ENCODE results near the gene PTPRN.

PTPRN gene

DNA sequence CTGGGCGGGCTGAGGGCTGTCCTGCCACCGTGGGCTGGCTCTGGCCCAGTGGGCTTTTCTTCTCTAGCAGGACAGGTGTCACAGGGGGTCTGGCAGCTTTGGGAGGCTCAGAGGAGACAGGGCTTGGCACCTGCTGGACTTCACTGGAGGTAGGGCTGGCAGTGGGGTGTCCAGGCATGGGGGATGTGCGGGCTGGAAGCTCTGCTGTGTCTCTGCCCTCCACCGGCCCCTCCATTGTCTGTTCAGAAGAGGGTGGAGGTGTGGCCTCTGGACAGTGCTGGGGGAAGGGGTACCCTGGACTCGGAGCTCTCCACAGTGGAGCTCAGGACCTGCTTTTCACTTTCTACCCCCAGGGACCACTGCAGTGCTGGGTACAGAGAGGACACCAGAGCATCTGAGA is 9.2 kb downstream of the PTPRN start:
- Histone ChIP-seq H3K27me3 (ENCODE audit: control insufficient read depth, insufficient read depth, low read length) (peaks cover 35% of the 10 kb centered on the region), H3K36me3 (ENCODE audit: control insufficient read depth, insufficient read depth, low read length) (no peaks in the 10 kb centered on the region), H3K4me3 (ENCODE audit: low read length) (no peak overlapping the region), H3K9me3 (ENCODE audit: control insufficient read depth, low read length) (no peaks in the 10 kb centered on the region), H3K4me1 (ENCODE audit: control insufficient read depth, insufficient read depth, low read length) (peaks cover 9% of the 10 kb centered on the region), H3K9ac (ENCODE audit: low read length) (no peak overlapping the region)

DNA sequence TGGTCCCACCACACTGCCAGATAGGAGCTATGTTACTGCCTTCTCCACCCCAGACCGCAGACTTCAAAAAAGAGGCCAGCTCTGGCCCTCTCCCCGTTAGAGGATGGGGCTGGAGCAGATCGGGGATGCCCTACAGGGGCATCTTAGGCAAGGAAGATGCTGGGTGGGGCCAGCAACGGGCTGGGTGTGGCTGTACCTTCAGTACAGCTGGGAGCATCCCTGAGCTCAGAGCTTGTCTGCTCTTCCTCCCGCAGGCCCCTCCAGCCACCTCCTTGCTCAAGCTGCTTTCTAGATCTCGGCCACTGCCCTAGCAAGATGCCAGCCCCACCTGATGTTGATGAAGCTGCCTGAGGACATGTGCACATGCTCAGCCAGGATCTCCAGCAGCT is 9.8 kb downstream of the PTPRN start:
- H3K36me3 ChIP-seq (ENCODE audit: control insufficient read depth, insufficient read depth, low read length) = no peaks in the 10 kb centered on the region
- peaks cover 37% of the 10 kb centered on the region for H3K27me3 ChIP-seq (ENCODE audit: control insufficient read depth, insufficient read depth, low read length)
- peaks cover 15% of the 10 kb centered on the region for H3K4me1 ChIP-seq (ENCODE audit: control insufficient read depth, insufficient read depth, low read length)
- no peaks in the 10 kb centered on the region for H3K9me3 ChIP-seq (ENCODE audit: control insufficient read depth, low read length)
- H3K4me3 ChIP-seq (ENCODE audit: low read length) = no peak overlapping the region
- no peak overlapping the region for H3K9ac ChIP-seq (ENCODE audit: low read length)

DNA sequence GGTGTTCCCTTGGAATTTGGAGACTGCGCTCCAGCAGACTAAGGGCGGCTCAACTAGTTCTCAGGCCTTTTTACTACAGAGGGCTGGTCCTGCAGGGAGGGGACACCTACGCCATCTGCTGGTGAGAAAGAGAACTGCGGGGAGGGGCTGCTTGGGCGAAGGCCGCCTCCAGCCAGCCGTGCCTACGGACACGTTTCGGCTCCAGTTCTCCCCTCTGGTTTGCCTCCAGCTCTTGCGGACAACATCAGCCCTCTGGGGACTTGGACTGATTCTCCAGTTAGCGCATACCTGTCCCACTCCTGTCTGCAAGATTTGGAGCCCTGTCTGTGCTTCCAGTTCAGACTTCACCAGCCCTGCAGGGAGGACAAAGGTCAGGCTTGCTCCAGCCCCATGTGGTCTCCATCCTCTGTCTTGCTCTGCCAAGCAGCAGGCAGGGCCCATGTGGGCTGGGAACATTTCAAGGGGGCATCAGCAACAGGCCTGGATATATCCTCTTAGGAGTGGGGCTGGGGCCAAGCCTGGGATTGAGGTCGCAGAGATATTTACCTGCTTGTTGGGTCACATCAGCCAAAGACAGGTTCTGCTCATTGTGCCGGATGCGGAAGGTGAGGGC is 10.3 kb downstream of the PTPRN start:
- H3K9me3 ChIP-seq (ENCODE audit: control insufficient read depth, low read length) = no peaks in the 10 kb centered on the region
- H3K27me3 ChIP-seq (ENCODE audit: control insufficient read depth, insufficient read depth, low read length) = peaks cover 42% of the 10 kb centered on the region
- H3K36me3 ChIP-seq (ENCODE audit: control insufficient read depth, insufficient read depth, low read length) = no peaks in the 10 kb centered on the region
- H3K9ac ChIP-seq (ENCODE audit: low read length) = no peak overlapping the region
- H3K4me1 ChIP-seq (ENCODE audit: control insufficient read depth, insufficient read depth, low read length) = peaks cover 20% of the 10 kb centered on the region
- H3K4me3 ChIP-seq (ENCODE audit: low read length) = no peak overlapping the region

DNA sequence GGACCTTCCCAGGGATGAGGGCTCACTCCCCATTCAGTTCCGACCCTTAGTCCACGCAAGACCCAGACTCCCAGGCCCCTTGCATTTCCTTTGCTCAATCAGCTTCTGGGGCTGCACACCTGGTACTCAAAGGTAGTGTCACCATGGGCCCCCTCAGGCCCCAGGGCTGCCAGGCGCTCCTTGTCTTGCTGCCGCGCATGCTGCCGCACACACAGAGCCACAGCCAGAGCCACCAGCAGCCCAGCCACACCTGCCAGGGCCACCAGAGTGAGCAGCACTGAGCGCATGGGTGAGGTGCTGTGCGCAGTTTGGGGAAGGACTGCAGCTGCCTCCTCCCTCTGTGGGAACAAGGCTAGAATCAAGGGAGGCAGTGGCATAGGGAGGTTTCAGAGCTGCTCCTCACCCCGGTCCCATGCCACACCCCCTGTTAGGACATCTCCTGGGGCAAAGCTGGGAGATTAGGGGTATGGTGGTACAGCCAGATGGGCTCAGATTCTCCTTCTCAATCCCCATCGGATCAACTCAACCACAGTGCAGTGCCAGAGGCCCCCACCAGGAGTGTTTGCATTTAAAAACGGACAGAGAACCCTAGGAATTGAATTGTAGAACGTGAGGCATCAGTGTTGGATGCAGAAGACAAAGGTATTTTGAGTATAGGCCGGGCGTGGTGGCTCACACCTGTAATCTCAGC is 11.3 kb downstream of the PTPRN start:
- Histone ChIP-seq H3K4me1 (ENCODE audit: control insufficient read depth, insufficient read depth, low read length) (peaks cover 20% of the 10 kb centered on the region), H3K9me3 (ENCODE audit: control insufficient read depth, low read length) (no peaks in the 10 kb centered on the region), H3K36me3 (ENCODE audit: control insufficient read depth, insufficient read depth, low read length) (no peaks in the 10 kb centered on the region), H3K9ac (ENCODE audit: low read length) (no peak overlapping the region), H3K27me3 (ENCODE audit: control insufficient read depth, insufficient read depth, low read length) (peaks cover 43% of the 10 kb centered on the region), H3K4me3 (ENCODE audit: low read length) (no peak overlapping the region)

DNA sequence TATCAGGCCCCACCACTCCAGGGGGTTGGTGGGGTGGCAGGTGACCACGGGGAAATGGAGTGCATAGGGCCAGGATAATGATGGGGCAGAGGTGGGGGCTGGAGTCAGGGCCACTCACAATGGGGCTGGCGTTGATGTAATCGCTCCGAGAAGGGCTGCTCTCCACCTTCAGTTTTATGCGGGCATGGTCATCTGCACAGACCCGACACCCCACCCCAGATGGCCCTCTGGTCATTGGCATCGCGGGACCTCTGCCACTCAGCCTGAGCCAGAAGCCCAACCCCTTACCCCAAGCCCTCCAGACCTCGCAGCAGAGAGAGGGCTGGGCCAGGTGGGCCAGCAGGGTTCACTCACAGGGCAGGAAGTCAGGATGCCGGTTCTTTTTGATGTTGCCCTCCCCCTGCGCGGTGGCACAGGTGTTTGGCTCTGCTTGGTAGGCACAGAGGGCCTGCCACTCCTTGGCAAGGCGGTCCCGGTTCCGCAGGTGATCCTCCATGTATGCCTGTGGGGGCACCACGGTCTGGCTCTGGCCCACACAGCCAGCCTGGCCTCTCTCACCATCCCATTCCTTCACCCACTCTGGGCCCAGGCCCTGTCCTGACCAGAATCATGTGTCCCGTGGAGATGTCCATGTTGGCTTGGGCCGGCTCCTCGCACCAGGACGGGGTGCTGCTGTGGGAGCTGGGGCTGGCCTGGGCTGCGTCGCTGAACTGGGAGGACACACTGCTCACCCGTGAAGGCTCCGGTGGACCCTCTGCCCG is 12.4 kb downstream of the PTPRN start:
- peaks cover 34% of the 10 kb centered on the region for H3K27me3 ChIP-seq (ENCODE audit: control insufficient read depth, insufficient read depth, low read length)
- no peak overlapping the region for H3K9ac ChIP-seq (ENCODE audit: low read length)

DNA sequence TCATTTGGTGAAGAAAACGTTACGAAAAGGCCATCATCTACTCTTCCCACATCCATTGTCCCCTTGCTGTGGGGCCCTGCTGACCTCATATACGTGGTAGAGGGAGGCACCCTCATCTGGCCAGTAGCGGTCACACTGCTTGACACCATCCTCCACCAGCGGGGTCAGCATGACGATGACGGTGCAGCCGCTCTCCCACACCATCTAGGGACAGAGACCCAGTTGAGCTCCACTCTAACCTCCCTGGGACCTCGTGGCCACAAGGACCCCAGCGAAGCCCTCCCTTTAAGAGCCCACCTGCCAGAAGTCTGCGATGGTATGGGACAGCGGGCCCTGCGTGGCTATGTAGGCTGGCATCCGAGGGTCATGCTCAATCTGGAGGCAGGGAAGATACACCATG is 13.1 kb downstream of the PTPRN start:
- no peaks in the 10 kb centered on the region for H3K9me3 ChIP-seq (ENCODE audit: control insufficient read depth, low read length)
- no peak overlapping the region for H3K9ac ChIP-seq (ENCODE audit: low read length)
- H3K27me3 ChIP-seq (ENCODE audit: control insufficient read depth, insufficient read depth, low read length) = peaks cover 29% of the 10 kb centered on the region
- peaks cover 20% of the 10 kb centered on the region for H3K4me1 ChIP-seq (ENCODE audit: control insufficient read depth, insufficient read depth, low read length)
- H3K36me3 ChIP-seq (ENCODE audit: control insufficient read depth, insufficient read depth, low read length) = no peaks in the 10 kb centered on the region
- no peak overlapping the region for H3K4me3 ChIP-seq (ENCODE audit: low read length)

More for the DNA sequence above, 12.4 kb downstream of the PTPRN start:
- Histone ChIP-seq H3K9me3 (ENCODE audit: control insufficient read depth, low read length) (no peaks in the 10 kb centered on the region), H3K4me3 (ENCODE audit: low read length) (no peak overlapping the region), H3K36me3 (ENCODE audit: control insufficient read depth, insufficient read depth, low read length) (no peaks in the 10 kb centered on the region), H3K4me1 (ENCODE audit: control insufficient read depth, insufficient read depth, low read length) (peaks cover 20% of the 10 kb centered on the region)

DNA sequence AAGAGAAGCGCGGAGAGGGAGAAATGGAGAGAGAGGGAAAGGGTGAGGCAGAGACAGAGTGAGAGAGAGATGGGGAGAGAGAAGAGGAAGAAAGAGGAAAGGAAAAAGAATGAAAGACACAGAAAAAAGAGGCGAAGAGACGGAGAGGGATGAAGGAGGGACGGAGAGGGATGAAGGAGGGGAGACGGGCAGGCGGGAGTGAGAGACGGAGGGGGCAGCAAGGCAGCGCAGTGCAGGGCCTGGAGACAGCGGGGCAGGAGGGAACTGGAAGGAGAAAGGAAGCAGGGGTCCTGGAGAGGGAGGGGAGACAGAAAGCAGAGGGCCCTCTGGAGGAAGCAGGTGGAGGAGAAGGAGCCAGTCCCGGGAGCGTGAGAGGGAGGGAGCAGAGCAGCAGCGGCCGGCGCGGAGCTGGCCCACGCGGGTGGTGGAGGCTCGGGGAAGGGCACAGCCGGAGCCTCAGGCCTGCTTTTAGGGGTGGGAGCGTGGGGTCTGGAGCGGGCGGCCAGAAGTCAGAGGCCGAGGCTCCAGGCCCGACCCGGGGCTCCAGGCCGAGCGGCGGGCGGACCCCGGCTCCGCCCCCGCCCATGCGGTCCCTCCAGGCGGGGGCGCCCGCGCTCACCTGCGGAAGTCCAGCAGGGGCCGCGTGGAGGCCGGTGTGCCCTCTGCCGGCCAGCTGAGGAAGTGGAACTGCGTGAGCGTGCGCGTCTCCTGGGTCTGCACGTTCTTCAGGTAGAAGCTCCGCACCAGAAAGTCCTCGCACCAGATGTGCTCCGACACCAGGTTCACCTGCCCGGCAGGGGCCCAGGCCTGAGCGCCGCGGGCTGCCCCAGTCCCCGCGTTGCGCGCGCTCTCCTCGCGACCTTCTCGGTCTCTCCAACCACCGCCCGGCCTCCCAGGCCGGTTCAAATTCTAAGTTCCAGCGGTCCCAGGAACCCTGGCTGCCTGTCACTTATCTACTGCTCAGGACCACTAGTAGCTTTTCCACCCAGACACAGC is 14.5 kb downstream of the PTPRN start:
- Histone ChIP-seq H3K9me3 (ENCODE audit: control insufficient read depth, low read length) (no peaks in the 10 kb centered on the region), H3K9ac (ENCODE audit: low read length) (peak overlapping the region; percentile 73), H3K27me3 (ENCODE audit: control insufficient read depth, insufficient read depth, low read length) (peaks cover 20% of the 10 kb centered on the region), H3K36me3 (ENCODE audit: control insufficient read depth, insufficient read depth, low read length) (no peaks in the 10 kb centered on the region), H3K4me3 (ENCODE audit: low read length) (peak overlapping the region; percentile 50), H3K4me1 (ENCODE audit: control insufficient read depth, insufficient read depth, low read length) (peaks cover 21% of the 10 kb centered on the region)

DNA sequence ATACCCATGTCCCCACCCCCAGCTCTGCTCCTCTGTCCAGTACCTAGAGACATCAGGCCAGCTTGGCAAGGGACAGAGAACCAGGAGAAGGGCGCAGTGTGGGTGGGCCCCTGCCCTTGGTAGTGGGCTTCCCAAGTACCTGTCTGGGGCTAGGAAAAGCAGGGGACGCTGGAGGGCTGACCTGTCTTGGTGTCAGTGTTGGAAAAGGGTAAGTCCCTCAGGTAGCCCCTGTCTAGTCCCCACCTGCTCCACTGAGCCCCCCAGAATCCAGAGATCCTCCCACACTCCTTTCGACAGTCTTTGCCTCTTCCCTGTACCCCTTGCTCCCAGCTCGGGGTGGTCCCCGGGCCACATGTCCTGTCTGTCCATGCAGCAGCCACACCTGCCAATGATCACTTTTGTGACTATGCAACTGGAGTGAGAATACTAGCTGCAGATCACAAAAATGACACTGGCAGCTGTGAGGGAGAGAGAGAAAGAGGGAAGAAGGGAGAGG is 15.4 kb downstream of the PTPRN start:
- H3K4me1 ChIP-seq (ENCODE audit: control insufficient read depth, insufficient read depth, low read length) = peaks cover 23% of the 10 kb centered on the region
- H3K9me3 ChIP-seq (ENCODE audit: control insufficient read depth, low read length) = no peaks in the 10 kb centered on the region
- peak overlapping the region; percentile 73 for H3K9ac ChIP-seq (ENCODE audit: low read length)
- H3K4me3 ChIP-seq (ENCODE audit: low read length) = no peak overlapping the region
- H3K27me3 ChIP-seq (ENCODE audit: control insufficient read depth, insufficient read depth, low read length) = peaks cover 16% of the 10 kb centered on the region
- H3K36me3 ChIP-seq (ENCODE audit: control insufficient read depth, insufficient read depth, low read length) = no peaks in the 10 kb centered on the region

DNA sequence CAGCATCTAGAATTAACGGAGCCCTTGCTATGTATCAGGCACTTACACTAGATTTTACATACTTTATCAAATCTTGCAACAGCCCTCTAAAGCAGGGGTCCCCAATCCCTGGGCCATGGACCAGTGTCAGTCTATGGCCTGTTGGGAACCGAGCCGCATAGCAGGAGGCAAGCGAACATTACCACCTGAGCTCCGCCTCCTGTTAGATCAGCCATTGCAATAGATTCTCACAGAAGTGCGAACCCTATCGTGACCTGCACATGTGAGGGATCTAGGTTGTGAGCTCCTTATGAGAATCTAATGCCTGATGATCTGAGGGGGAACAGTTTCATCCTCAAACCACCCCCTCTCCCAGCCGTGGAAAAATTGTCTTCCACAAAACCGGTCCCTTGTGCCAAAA is 16.6 kb downstream of the PTPRN start:
- H3K9me3 ChIP-seq (ENCODE audit: control insufficient read depth, low read length) = no peaks in the 10 kb centered on the region
- peaks cover 20% of the 10 kb centered on the region for H3K4me1 ChIP-seq (ENCODE audit: control insufficient read depth, insufficient read depth, low read length)
- H3K27me3 ChIP-seq (ENCODE audit: control insufficient read depth, insufficient read depth, low read length) = peaks cover 11% of the 10 kb centered on the region
- no peak overlapping the region for H3K9ac ChIP-seq (ENCODE audit: low read length)
- no peak overlapping the region for H3K4me3 ChIP-seq (ENCODE audit: low read length)
- no peaks in the 10 kb centered on the region for H3K36me3 ChIP-seq (ENCODE audit: control insufficient read depth, insufficient read depth, low read length)

DNA sequence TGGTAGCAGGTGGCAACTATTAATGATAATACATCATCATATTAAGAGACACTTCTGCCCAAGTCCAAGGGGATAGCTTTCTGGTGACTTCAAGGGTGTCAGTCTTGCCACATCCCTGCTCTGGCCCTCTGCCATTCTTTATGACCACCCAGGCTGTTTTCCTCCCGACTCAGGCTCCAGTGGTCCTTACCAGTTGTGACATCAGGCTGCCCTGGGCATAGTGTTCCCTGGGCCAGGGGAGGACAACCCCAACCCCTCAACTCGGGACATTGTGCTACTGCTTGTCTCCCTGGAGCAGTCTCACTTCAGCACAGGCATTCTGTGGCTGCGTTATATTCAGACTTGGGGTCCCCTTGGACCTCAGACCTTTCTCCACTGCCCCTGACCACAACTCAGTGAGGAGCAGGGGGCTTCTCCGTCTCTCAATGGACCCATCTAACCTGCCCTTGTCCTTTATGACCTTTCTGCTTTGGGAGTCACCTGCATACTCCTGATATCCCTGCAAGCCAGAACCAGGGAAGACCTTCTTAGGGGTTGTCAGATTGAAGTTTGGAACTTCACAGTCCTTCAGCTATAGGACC is 17.2 kb downstream of the PTPRN start:
- peaks cover 11% of the 10 kb centered on the region for H3K27me3 ChIP-seq (ENCODE audit: control insufficient read depth, insufficient read depth, low read length)
- H3K36me3 ChIP-seq (ENCODE audit: control insufficient read depth, insufficient read depth, low read length) = no peaks in the 10 kb centered on the region
- no peak overlapping the region for H3K4me3 ChIP-seq (ENCODE audit: low read length)
- peaks cover 20% of the 10 kb centered on the region for H3K4me1 ChIP-seq (ENCODE audit: control insufficient read depth, insufficient read depth, low read length)
- no peak overlapping the region for H3K9ac ChIP-seq (ENCODE audit: low read length)
- no peaks in the 10 kb centered on the region for H3K9me3 ChIP-seq (ENCODE audit: control insufficient read depth, low read length)

DNA sequence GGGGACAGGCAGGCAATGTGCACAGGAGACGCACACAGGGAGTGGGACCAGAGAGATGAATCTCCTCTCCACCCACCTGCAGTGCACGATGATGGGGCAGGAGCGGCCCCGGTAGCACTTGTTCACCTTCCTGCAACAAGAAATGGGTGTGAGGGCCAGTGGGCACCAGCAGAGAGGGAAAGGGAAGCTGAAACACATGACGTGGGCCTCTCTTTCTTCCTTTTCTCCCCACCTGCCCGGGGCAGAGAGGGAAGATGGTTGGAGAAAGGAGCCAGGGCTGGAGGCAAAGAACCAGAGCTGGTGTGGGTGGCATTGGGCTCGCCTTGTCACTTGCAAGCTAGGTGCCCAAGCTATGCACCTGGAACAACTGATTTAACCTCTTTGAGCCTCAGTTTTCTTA is 17.8 kb downstream of the PTPRN start:
- Histone ChIP-seq H3K27me3 (ENCODE audit: control insufficient read depth, insufficient read depth, low read length) (peaks cover 11% of the 10 kb centered on the region), H3K4me3 (ENCODE audit: low read length) (no peak overlapping the region), H3K9ac (ENCODE audit: low read length) (no peak overlapping the region), H3K36me3 (ENCODE audit: control insufficient read depth, insufficient read depth, low read length) (no peaks in the 10 kb centered on the region), H3K4me1 (ENCODE audit: control insufficient read depth, insufficient read depth, low read length) (peaks cover 20% of the 10 kb centered on the region), H3K9me3 (ENCODE audit: control insufficient read depth, low read length) (no peaks in the 10 kb centered on the region)
